Ascending aorta (tissue), 2 donors: ENCODE measurements around the gene LIMD2. TPM values are rescaled to one million over a fixed set of nuclear protein-coding genes. Genes with fewer than 3 reads are reported as not detected.

Source experiments
- DNase-seq, 2 donors: peaks; one replicate each; pipeline ENCODE4 v3.0.0-alpha.2; 2019; ENCODE audit warnings: low spot score in 2 of 2
- H3K27ac ChIP-seq, 2 donors: fragments of 200-600 bp; sonication (generic); one replicate each; pipeline ENCODE4 v1.5.1; 2016 to 2017; ENCODE audit warnings: mild to moderate bottlenecking in 1 of 2
- H3K27me3 ChIP-seq: fragments of 200-600 bp; sonication (generic); one replicate; pipeline ENCODE4 v1.5.1; 2017
- H3K36me3 ChIP-seq, 2 donors: fragments of 200-600 bp; sonication (generic); one replicate each; pipeline ENCODE4 v1.5.1; 2016
- H3K4me1 ChIP-seq, 2 donors: fragments of 200-600 bp; sonication (generic); one replicate each; pipeline ENCODE4 v1.5.1; 2016 to 2017; ENCODE audit warnings: mild to moderate bottlenecking in 1 of 2
- H3K4me3 ChIP-seq, 2 donors: fragments of 200-600 bp; sonication (generic); one replicate each; pipeline ENCODE4 v1.5.1; 2016 to 2017; ENCODE audit warnings: mild to moderate bottlenecking in 1 of 2
- H3K9me3 ChIP-seq, 2 donors: fragments of 200-600 bp; sonication (generic); one replicate each; pipeline ENCODE4 v1.5.1; 2016
- CTCF ChIP-seq, 3 experiments: fragments of 200-600 bp in 2 of 3; fragments of 450-650 bp in 1 of 3; sonication (generic) in 2 of 3; IDR thresholded peaks; one replicate each; pipeline ENCODE4 v1.5.1; 2016 to 2019; ENCODE audit warnings: antibody characterized with exemption in 3 of 3, mild to moderate bottlenecking in 1 of 3, moderate library complexity in 1 of 3
- intact Hi-C: fragments of 100-400 bp; cut with DNase I; formaldehyde crosslinking; loops from one replicate; pipeline ENCODE4 v1.15.1; 2023
- total RNA-seq: library from RNA; depleted of rRNA; stranded (reverse); fragments of >200 nt; gene quantifications from one replicate; pipeline ENCODE4 v1.1.0, GENCODE V29; 2016

LIMD2 gene
- total RNA-seq, 1 donor from 2014 or later, result 27.0 TPM

DNA sequence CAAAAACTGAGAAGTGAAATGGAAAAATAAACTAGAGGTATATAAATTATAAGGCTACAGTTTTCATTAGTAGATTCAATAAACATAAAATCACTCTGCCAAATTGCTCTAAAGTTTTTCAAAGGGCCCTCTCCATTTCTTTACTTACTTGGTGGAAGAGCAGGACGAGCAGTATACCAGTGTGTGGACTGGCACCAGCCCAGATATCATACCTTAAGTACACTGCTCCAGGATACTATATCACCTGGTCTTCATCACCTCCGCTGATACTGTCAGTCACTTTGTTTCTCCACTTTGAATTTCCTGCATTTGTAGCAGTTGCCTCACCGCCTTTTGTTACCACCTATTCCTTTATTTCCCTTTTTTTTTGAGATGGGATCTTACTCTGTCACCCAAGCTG, 40.1 kb downstream of the LIMD2 start:
- TF ChIP-seq CTCF (IDR thresholded peaks at IDR 0.05), result no peak
- Histone ChIP-seq H3K4me3 (no peak overlapping the region), H3K36me3 (peaks cover 42 to 77% of the 10 kb centered on the region in 2 donors), H3K27me3 (no peaks in the 10 kb centered on the region), H3K27ac (no peak overlapping the region), H3K4me1 (no peaks in the 10 kb centered on the region), H3K9me3 (no peaks in the 10 kb centered on the region)
- no peak for DNase-seq
- intact Hi-C loops, result no loop called here

- Histone ChIP-seq H3K27ac (no peak overlapping the region), H3K27me3 (no peaks in the 10 kb centered on the region), H3K4me3 (no peak overlapping the region), H3K9me3 (no peaks in the 10 kb centered on the region), H3K4me1 (no peaks in the 10 kb centered on the region), H3K36me3 (peaks cover 52 to 80% of the 10 kb centered on the region in 2 donors)
- no peak for TF ChIP-seq CTCF (IDR thresholded peaks at IDR 0.05)
- no peak for DNase-seq
- intact Hi-C loops, result no loop called here
Observed at GRCh38 chr17:63658366-63658765, 41.6 kb downstream of the LIMD2 start.

DNA sequence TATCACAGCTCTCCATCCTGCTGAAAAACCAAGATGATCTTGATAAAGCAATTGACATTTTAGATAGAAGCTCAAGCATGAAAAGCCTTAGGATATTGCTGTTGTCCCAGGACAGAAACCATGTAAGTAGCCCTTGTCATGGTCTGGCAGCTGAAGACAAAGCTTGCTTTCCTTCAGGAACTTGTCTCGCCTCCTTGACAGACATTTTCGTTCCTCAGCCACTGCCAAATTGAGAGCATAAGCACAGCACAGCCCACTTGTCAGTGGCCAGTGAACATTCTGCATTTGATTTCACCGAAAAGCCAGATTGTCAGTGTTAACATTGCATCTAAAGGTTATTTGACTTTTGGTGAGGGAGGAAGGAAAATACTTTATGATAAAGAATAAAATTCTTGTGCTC, 42.1 kb downstream of the LIMD2 start:
- H3K27me3 ChIP-seq, result no peaks in the 10 kb centered on the region
- intact Hi-C loops, result no loop called here
- H3K9me3 ChIP-seq, result no peaks in the 10 kb centered on the region
- peaks cover 52 to 86% of the 10 kb centered on the region in 2 donors for H3K36me3 ChIP-seq
- no peak overlapping the region for H3K4me3 ChIP-seq
- H3K4me1 ChIP-seq, result no peaks in the 10 kb centered on the region
- DNase-seq, result no peak
- H3K27ac ChIP-seq, result no peak overlapping the region
- no peak for TF ChIP-seq CTCF (IDR thresholded peaks at IDR 0.05)

- Histone ChIP-seq H3K4me1 (no peaks in the 10 kb centered on the region), H3K9me3 (no peaks in the 10 kb centered on the region), H3K4me3 (no peak overlapping the region), H3K27ac (no peak overlapping the region), H3K27me3 (no peaks in the 10 kb centered on the region), H3K36me3 (peaks cover 34 to 55% of the 10 kb centered on the region in 2 donors)
- no peak for TF ChIP-seq CTCF (IDR thresholded peaks at IDR 0.05)
- intact Hi-C loops, result no loop called here
- no peak for DNase-seq
Observed at GRCh38 chr17:63653050-63653449, 46.9 kb downstream of the LIMD2 start.

- no peak overlapping the region for H3K4me3 ChIP-seq
- intact Hi-C loops, result no loop called here
- TF ChIP-seq CTCF (IDR thresholded peaks at IDR 0.05), result no peak
- no peaks in the 10 kb centered on the region for H3K4me1 ChIP-seq
- no peaks in the 10 kb centered on the region for H3K9me3 ChIP-seq
- no peaks in the 10 kb centered on the region for H3K27me3 ChIP-seq
- no peak for DNase-seq
- H3K27ac ChIP-seq, result no peak overlapping the region
- H3K36me3 ChIP-seq, result peaks cover 33 to 57% of the 10 kb centered on the region in 2 donors
Observed at GRCh38 chr17:63652106-63652505, 47.8 kb downstream of the LIMD2 start.

- no peaks in the 10 kb centered on the region for H3K4me1 ChIP-seq
- H3K9me3 ChIP-seq, result no peaks in the 10 kb centered on the region
- intact Hi-C loops, result no loop called here
- no peak overlapping the region for H3K27ac ChIP-seq
- peaks cover 29 to 50% of the 10 kb centered on the region in 2 donors for H3K36me3 ChIP-seq
- H3K27me3 ChIP-seq, result no peaks in the 10 kb centered on the region
- no peak overlapping the region for H3K4me3 ChIP-seq
- no peak for TF ChIP-seq CTCF (IDR thresholded peaks at IDR 0.05)
- DNase-seq, result no peak
Observed at GRCh38 chr17:63649813-63650212, 50.1 kb downstream of the LIMD2 start.
